ENCODE measurements around the gene NCAM1. TPM values are rescaled to one million over a fixed set of nuclear protein-coding genes. Genes with fewer than 3 reads are reported as not detected.

Gene NCAM1
- total RNA-seq, 1 experiment from 2014 or later, result 0.22 TPM

GRCh38 chr11:113133071-113133470 is 171.9 kb downstream of the NCAM1 start:
- Histone ChIP-seq H3K4me1 (ENCODE audit: control insufficient read depth in 1 of 2, insufficient read depth in 2 of 2, low read length in 2 of 2) (no peaks in the 10 kb centered on the region), H3K4me3 (replicated peaks in 1 of 2; ENCODE audit: low read depth in 1 of 2, low read length in 2 of 2) (no peak overlapping the region), H3K9me2 (ENCODE audit: insufficient read depth) (no peaks in the 10 kb centered on the region), H3K27ac (ENCODE audit: low read depth, low read length) (no peak overlapping the region), H3K36me3 (ENCODE audit: control insufficient read depth in 1 of 2, insufficient read depth in 2 of 2, low read length in 2 of 2) (no peaks in the 10 kb centered on the region), H3K9me3 (ENCODE audit: control insufficient read depth in 1 of 2, insufficient read depth in 1 of 2, low read depth in 1 of 2, low read length in 2 of 2) (no peaks in the 10 kb centered on the region), H3K4me2 (ENCODE audit: low read length) (no peak overlapping the region), H2AFZ (ENCODE audit: low read depth, low read length, poor library complexity, severe bottlenecking) (no peak overlapping the region), H3K79me2 (ENCODE audit: insufficient read depth, low read length) (no peaks in the 10 kb centered on the region), H3K27me3 (ENCODE audit: insufficient read depth, low read length) (peaks cover 52% of the 10 kb centered on the region), H3K9ac (ENCODE audit: low read length) (no peak overlapping the region), H4K20me1 (ENCODE audit: insufficient read depth) (no peaks in the 10 kb centered on the region)
- ChIA-PET CTCF (no interaction called here), POLR2A (no interaction called here), RAD21 (ENCODE audit: low non-redundant PET in 1 of 2, low total read pairs in 2 of 2, uncharacterized antibody in 2 of 2, unreplicated experiment in 2 of 2) (no interaction called here)
- no TSS peak for BruUV-seq (replicated peaks)
- DNase-seq (ENCODE audit: low read depth, low spot score), result no peak
- intact Hi-C loops (cut with micrococcal nuclease), result no loop called here
- TF ChIP-seq POLR2A (IDR thresholded peaks at IDR 0.05; ENCODE audit: borderline replicate concordance, extremely low read depth, insufficient read depth, insufficient read length), result no peak
- TF ChIP-seq ZFX (IDR thresholded peaks at IDR 0.05), result no peak
- TF ChIP-seq SP1 (IDR thresholded peaks at IDR 0.05; ENCODE audit: low read depth), result no peak
- TF ChIP-seq RAD21 (IDR thresholded peaks at IDR 0.05; ENCODE audit: low read depth), result no peak
- ATAC-seq, result no peak

GRCh38 chr11:113134626-113135025 is 173.4 kb downstream of the NCAM1 start:
- Histone ChIP-seq H3K9ac (ENCODE audit: low read length) (no peak overlapping the region), H3K4me1 (ENCODE audit: control insufficient read depth in 1 of 2, insufficient read depth in 2 of 2, low read length in 2 of 2) (no peaks in the 10 kb centered on the region), H4K20me1 (ENCODE audit: insufficient read depth) (no peaks in the 10 kb centered on the region), H3K79me2 (ENCODE audit: insufficient read depth, low read length) (no peaks in the 10 kb centered on the region), H2AFZ (ENCODE audit: low read depth, low read length, poor library complexity, severe bottlenecking) (no peak overlapping the region), H3K4me3 (replicated peaks in 1 of 2; ENCODE audit: low read depth in 1 of 2, low read length in 2 of 2) (no peak overlapping the region), H3K27ac (ENCODE audit: low read depth, low read length) (no peak overlapping the region), H3K4me2 (ENCODE audit: low read length) (no peak overlapping the region), H3K27me3 (ENCODE audit: insufficient read depth, low read length) (peaks cover 57% of the 10 kb centered on the region), H3K9me3 (ENCODE audit: control insufficient read depth in 1 of 2, insufficient read depth in 1 of 2, low read depth in 1 of 2, low read length in 2 of 2) (no peaks in the 10 kb centered on the region), H3K9me2 (ENCODE audit: insufficient read depth) (no peaks in the 10 kb centered on the region), H3K36me3 (ENCODE audit: control insufficient read depth in 1 of 2, insufficient read depth in 2 of 2, low read length in 2 of 2) (no peaks in the 10 kb centered on the region)
- no peak for ATAC-seq
- intact Hi-C loops (cut with micrococcal nuclease), result no loop called here
- no peak for DNase-seq (ENCODE audit: low read depth, low spot score)
- no TSS peak for BruUV-seq (replicated peaks)
- ChIA-PET POLR2A (no interaction called here), CTCF (no interaction called here), RAD21 (ENCODE audit: low non-redundant PET in 1 of 2, low total read pairs in 2 of 2, uncharacterized antibody in 2 of 2, unreplicated experiment in 2 of 2) (no interaction called here)
- TF ChIP-seq ELF1 (IDR thresholded peaks at IDR 0.05; ENCODE audit: borderline replicate concordance, low read depth), result no peak
- TF ChIP-seq POLR2AphosphoS5 (IDR thresholded peaks at IDR 0.05; ENCODE audit: low read depth, low read length), result no peak
- no peak for TF ChIP-seq MAX (IDR thresholded peaks at IDR 0.05)
- no peak for TF ChIP-seq EGR1 (IDR thresholded peaks at IDR 0.05; ENCODE audit: low read depth)
- TF ChIP-seq ZFX (IDR thresholded peaks at IDR 0.05), result no peak
- TF ChIP-seq SRF (IDR thresholded peaks at IDR 0.05; ENCODE audit: low read depth), result no peak
- no peak for TF ChIP-seq YY1 (IDR thresholded peaks at IDR 0.05; ENCODE audit: extremely low read depth, insufficient replicate concordance, low read depth, low read length)
- TF ChIP-seq CTCF (IDR thresholded peaks at IDR 0.05 in 2 of 3, conservative IDR thresholded peaks at IDR 0.05 in 1 of 3; ENCODE audit: borderline replicate concordance in 1 of 3, insufficient read depth in 1 of 3, low read depth in 2 of 3, low read length in 2 of 3), result no peak
- no peak for TF ChIP-seq SP1 (IDR thresholded peaks at IDR 0.05; ENCODE audit: low read depth)
- TF ChIP-seq RAD21 (IDR thresholded peaks at IDR 0.05; ENCODE audit: low read depth), result no peak
- TF ChIP-seq ZNF274 (IDR thresholded peaks at IDR 0.05; ENCODE audit: low read depth, low read length), result no peak
- no peak for TF ChIP-seq ZBTB33 (IDR thresholded peaks at IDR 0.05; ENCODE audit: extremely low read depth, insufficient replicate concordance, low read length)
- no peak for TF ChIP-seq CBX3 (IDR thresholded peaks at IDR 0.05; ENCODE audit: low read depth)
- no peak for TF ChIP-seq TCF7L2 (IDR thresholded peaks at IDR 0.05; ENCODE audit: borderline replicate concordance, extremely low read depth, insufficient read depth, insufficient read length)
- TF ChIP-seq EZH2 (IDR thresholded peaks at IDR 0.05), result no peak
